Brain microvascular endothelial cell (primary cell): ENCODE measurements around the gene TUBB4B.
"Not testable (repeated sequence)": the region's sequence is repeated elsewhere in the genome, so short reads cannot be mapped to it uniquely, and the experiment has no call there.

Experiments used
- DNase-seq: peaks from one replicate; pipeline ENCODE4 v3.0.0-alpha.2; 2020
- H3K27ac ChIP-seq: fragments of 250-450 bp; sonication (Bioruptor Pico); 2 replicates; pipeline ENCODE4 v1.5.1; 2020; ENCODE audit warnings: mild to moderate bottlenecking, moderate library complexity
- H3K27me3 ChIP-seq: fragments of 250-450 bp; sonication (Bioruptor Pico); replicated peaks from 2 replicates; pipeline ENCODE4 v1.5.1; 2020; ENCODE audit warnings: mild to moderate bottlenecking
- H3K36me3 ChIP-seq: fragments of 250-450 bp; sonication (Bioruptor Pico); replicated peaks from 2 replicates; pipeline ENCODE4 v1.5.1; 2020; ENCODE audit warnings: mild to moderate bottlenecking
- H3K4me3 ChIP-seq: 2 replicates; pipeline ENCODE4 v1.5.1; 2011; ENCODE audit warnings: low read depth, mild to moderate bottlenecking, control low read depth, low read length, moderate library complexity
- in situ Hi-C: cut with HindIII; loops from 2 replicates; pipeline ENCODE4 v1.10.0; 2017; ENCODE audit warnings: low sequenced_read_pairs, low pct_ligation_motif_present
- TF ChIP-seq, protein P1 (sequence below): IDR thresholded peaks from 2 replicates; pipeline ENCODE4 v1.5.1; 2011; ENCODE audit warnings: low read depth, mild to moderate bottlenecking, moderate library complexity, low read length, control low read depth, inconsistent platforms; ENCODE audit errors: missing control alignments

TUBB4B gene

DNA sequence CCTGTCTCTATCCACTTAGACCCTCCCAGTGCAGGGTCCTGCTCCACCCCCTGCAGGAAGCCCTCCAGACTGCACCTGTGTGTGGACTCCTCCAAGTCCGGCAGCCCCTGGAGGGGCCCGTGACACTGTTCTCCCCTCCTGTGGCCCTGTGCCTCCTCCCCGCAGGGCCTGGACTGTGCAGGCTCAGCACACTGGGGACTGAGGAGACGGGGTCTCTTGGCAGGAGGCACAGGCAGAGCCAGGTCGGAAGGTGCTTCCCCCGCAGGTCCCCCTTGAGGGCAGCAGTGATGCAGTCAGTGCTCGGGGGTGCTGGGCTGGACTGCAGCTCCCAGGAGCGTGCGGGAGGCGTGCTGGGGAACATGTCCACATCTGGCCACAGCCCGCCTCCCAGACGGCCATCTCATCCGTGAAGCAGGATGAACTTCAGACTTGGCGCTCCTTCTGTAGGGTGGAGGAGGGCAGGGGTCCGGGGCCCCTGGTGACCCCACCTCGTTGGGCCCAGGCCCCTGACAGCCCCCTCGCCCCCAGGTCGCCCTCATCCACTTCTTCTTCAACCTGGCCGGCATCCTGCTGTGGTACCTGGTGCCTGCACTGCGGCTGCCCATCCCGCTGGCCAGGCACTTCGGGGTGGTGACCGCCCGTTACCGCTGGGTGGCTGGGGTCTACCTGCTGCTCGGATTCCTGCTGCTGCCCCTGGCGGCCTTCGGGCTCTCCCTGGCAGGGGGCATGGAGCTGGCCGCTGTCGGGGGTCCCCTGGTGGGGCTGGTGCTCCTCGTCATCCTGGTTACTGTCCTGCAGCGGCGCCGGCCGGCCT lies 5.5 kb upstream of the TUBB4B start:
- Histone ChIP-seq H3K36me3 (no peaks in the 10 kb centered on the region), H3K4me3 (no peak overlapping the region), H3K27ac (no peak overlapping the region), H3K27me3 (no peaks in the 10 kb centered on the region)
- TF ChIP-seq, protein P1, sequence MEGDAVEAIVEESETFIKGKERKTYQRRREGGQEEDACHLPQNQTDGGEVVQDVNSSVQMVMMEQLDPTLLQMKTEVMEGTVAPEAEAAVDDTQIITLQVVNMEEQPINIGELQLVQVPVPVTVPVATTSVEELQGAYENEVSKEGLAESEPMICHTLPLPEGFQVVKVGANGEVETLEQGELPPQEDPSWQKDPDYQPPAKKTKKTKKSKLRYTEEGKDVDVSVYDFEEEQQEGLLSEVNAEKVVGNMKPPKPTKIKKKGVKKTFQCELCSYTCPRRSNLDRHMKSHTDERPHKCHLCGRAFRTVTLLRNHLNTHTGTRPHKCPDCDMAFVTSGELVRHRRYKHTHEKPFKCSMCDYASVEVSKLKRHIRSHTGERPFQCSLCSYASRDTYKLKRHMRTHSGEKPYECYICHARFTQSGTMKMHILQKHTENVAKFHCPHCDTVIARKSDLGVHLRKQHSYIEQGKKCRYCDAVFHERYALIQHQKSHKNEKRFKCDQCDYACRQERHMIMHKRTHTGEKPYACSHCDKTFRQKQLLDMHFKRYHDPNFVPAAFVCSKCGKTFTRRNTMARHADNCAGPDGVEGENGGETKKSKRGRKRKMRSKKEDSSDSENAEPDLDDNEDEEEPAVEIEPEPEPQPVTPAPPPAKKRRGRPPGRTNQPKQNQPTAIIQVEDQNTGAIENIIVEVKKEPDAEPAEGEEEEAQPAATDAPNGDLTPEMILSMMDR, result no peak
- no peak for DNase-seq
- in situ Hi-C loops, result no loop called here

DNA sequence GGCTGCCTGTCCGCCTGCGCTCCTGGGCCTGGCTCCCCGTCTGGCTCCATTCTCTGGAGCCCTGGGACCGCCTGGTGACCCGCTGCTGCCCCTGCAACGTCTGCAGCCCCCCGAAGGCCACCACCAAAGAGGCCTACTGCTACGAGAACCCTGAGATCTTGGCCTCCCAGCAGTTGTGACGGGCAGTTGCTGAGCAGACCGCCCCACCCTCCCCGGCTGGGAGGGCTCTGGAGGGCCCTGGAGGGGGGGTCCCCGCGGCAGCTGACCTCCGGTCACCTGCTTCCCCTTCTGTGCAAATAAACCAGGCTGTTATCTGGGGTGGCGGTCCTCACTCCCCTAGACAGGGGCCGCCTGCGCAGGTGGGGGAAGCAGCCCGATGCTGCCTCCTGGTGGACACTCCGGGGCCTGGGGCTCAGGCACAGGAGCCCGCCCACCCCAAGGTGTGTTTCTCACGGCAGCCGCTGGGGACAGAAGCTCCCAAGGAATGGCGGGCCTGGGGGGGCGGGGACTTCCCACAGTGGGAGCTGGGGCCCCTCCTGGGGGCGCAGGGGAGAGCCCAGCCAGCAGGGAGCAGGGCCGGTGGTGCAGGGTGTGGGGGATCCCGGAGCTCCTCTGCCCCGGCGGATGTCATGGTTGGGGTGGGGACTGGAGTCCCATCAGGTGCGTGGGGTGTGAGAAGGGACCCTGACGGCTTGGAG lies 4.7 kb upstream of the TUBB4B start:
- Histone ChIP-seq H3K4me3 (no peak overlapping the region), H3K27me3 (no peaks in the 10 kb centered on the region), H3K27ac (no peak overlapping the region), H3K36me3 (no peaks in the 10 kb centered on the region)
- TF ChIP-seq, protein P1, result peak; percentile 100
- DNase-seq, result peak; percentile 60
- in situ Hi-C loops, result no loop called here

DNA sequence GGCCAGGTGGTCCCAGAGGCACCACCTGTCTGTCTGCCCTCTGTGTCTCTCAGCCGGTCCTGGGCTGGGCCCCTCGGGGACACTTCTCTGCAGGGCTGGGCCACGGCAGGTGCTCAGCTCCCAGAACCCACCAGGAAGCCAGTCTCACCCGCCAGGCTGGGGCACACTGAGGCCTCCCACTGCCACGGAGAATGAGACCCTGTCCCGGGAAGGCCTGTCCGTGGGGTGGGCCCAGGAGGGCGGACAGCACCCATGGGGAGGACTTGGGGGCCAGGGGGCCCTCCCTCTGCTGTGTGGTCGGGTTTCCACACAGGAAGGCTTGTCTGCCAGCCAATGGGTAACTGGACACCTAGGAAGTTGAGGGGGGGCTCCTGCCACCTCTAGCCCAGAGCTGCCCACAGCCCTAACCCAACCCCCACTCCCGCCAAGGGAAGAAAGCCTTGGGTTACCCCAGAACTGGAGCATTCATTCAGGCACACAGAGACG lies 4.1 kb upstream of the TUBB4B start:
- Histone ChIP-seq H3K4me3 (no peak overlapping the region), H3K36me3 (peaks cover 5% of the 10 kb centered on the region), H3K27me3 (no peaks in the 10 kb centered on the region), H3K27ac (no peak overlapping the region)
- in situ Hi-C loops, result no loop called here
- no peak for DNase-seq
- TF ChIP-seq, protein P1, result no peak

DNA sequence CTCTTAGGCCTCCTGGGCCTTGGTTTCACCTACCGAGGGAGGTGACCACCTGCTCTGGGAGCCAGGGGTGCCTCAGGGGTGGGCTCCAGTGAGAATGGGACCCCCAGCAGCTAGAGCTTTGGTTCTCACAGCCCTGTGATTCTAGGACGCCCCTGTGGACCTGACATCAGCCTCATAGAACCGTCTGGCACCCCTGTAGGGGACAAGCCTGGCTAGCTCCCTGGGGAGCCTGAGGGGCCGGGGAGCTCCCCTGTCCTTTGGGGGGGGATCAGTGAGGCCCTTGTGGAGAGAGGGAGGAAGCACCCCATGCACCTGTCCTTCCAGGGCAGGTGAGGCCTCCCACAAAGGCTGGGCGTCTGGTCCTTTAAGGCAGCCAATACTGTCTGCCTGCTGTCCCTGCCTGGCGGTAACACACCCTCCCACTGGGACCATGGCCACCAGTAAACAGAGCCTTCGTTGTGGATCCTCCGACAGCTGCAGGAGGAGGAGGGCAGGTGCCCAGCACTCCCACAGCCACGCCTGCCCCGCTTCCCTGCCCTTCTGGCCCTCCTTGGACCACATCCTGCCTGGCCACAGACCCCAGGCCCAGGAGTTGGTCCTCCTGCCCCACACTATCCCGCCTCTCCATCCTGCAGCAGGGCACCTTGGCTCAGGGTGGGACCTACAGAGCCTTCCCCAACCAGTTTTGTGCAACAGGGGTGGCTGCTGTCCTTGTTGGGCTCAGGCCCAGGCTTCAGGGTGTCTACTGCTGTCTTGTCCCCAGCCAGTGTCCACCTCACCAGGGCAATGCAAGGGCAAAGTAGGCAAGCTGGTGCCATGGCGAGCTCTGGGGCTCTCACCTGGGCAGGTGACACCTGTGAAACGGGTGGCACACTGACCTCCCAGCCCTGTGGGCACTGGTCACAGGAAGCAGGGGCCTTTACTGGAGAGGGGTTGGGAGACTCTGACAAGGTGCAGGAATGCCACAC lies 3.0 kb upstream of the TUBB4B start:
- DNase-seq, result no peak
- Histone ChIP-seq H3K27me3 (no peaks in the 10 kb centered on the region), H3K27ac (no peak overlapping the region), H3K36me3 (peaks cover 15% of the 10 kb centered on the region), H3K4me3 (no peak overlapping the region)
- in situ Hi-C loops, result no loop called here
- TF ChIP-seq, protein P1, result no peak

DNA sequence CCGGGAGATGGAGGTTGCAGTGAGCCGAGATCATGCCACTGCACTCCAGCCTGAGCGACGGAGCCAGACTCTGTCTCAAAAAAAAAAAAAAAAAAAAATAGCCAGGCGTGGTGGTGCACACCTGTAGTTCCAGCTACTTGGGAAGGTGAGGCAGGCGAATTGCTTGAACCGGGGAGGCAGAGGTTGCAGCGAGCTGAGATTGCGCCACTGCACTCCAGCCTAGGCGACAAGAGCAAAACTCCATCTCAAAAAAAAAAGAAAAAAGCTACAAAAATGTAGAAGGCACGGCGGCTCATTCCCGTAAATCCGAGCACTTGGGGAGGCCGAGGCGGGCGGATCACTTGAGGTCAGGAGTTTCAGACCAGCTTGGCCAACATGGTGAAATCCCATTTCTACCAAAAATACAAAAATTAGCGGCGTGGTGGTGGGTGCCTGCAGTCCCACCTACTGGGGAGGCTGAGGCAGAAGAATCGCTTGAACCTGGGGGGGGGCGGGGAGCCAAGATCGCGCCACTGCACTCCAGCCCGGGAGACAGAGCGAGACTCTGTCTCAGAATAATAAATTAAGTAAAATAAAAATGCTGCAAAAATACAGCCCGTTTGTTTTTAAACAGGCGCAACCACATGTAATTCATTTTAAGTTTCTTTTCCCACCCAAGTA lies 1.4 kb upstream of the TUBB4B start:
- DNase-seq, H3K27me3 ChIP-seq, in situ Hi-C loops: not testable (repeated sequence)
- Histone ChIP-seq H3K4me3 (peak overlapping the region; percentile 71), H3K36me3 (peaks cover 25% of the 10 kb centered on the region), H3K27ac (peak overlapping the region; percentile 78)
